CD4-positive, alpha-beta T cell treated with Interleukin-4 for 4 hours (primary cell): ENCODE measurements around the gene CCDC121.
A peak's percentile ranks its signal among the peaks of the same experiment; 100 is the strongest.
"Not testable (repeated sequence)": the region's sequence is repeated elsewhere in the genome, so short reads cannot be mapped to it uniquely, and the experiment has no call there.

Experiments
- DNase-seq: peaks from one replicate; pipeline ENCODE4 v3.0.0-alpha.2; 2020

Gene CCDC121

GRCh38 chr2:27634291-27634690 lies 5.5 kb upstream of the CCDC121 start:
- DNase-seq, result no peak

- DNase-seq, result not testable (repeated sequence)
Measured at GRCh38 chr2:27630257-27630656, 1.4 kb upstream of the CCDC121 start.

GRCh38 chr2:27627963-27628766 lies 647 bp downstream of the CCDC121 start:
- peak; percentile 20 for DNase-seq

GRCh38 chr2:27626921-27627320 lies 1.9 kb downstream of the CCDC121 start:
- not testable (repeated sequence) for DNase-seq

GRCh38 chr2:27626323-27626722 lies 2.5 kb downstream of the CCDC121 start:
- not testable (repeated sequence) for DNase-seq

- no peak for DNase-seq
Measured at GRCh38 chr2:27624943-27625342, 3.9 kb downstream of the CCDC121 start.

GRCh38 chr2:27622921-27623384 lies 5.9 kb downstream of the CCDC121 start:
- DNase-seq, result no peak

GRCh38 chr2:27621524-27621923 lies 7.3 kb downstream of the CCDC121 start:
- no peak for DNase-seq

GRCh38 chr2:27615316-27615715 lies 13.5 kb downstream of the CCDC121 start:
- DNase-seq, result no peak

GRCh38 chr2:27613985-27614384 lies 14.8 kb downstream of the CCDC121 start:
- DNase-seq, result no peak

GRCh38 chr2:27606611-27607010 lies 22.2 kb downstream of the CCDC121 start:
- no peak for DNase-seq

- DNase-seq, result no peak
Measured at GRCh38 chr2:27596627-27597026, 32.2 kb downstream of the CCDC121 start.

- DNase-seq, result not testable (repeated sequence)
Measured at GRCh38 chr2:27595412-27595811, 33.4 kb downstream of the CCDC121 start.

GRCh38 chr2:27594020-27594703 lies 34.6 kb downstream of the CCDC121 start:
- DNase-seq, result not testable (repeated sequence)

GRCh38 chr2:27593240-27593639 lies 35.6 kb downstream of the CCDC121 start:
- no peak for DNase-seq

GRCh38 chr2:27591745-27592144 lies 37.1 kb downstream of the CCDC121 start:
- DNase-seq, result no peak

GRCh38 chr2:27588308-27588707 lies 40.5 kb downstream of the CCDC121 start:
- no peak for DNase-seq

- DNase-seq, result peak; percentile 27
Measured at GRCh38 chr2:27587025-27587424, 41.8 kb downstream of the CCDC121 start.

- no peak for DNase-seq
Measured at GRCh38 chr2:27584597-27584996, 44.2 kb downstream of the CCDC121 start.

- no peak for DNase-seq
Measured at GRCh38 chr2:27583390-27583915, 45.4 kb downstream of the CCDC121 start.

- DNase-seq, result peak; percentile 82
Measured at GRCh38 chr2:27582695-27583389, 46.0 kb downstream of the CCDC121 start, which contains the start of gene ZNF512. Gene ZNF512 (plus strand): TSS chr2:27583042. CDS start chr2:27583113, 71 bp downstream.

GRCh38 chr2:27582129-27582694 lies 46.6 kb downstream of the CCDC121 start:
- no peak for DNase-seq
